ENCODE data around the gene OR51I2.

- TF ChIP-seq CTCF (IDR thresholded peaks at IDR 0.05; ENCODE audit: insufficient read depth, low read length, poor library complexity, severe bottlenecking) (no peak), EZH2phosphoT487 (conservative IDR thresholded peaks at IDR 0.05; ENCODE audit: low read length) (no peak)
Observed at GRCh38 chr11:5489576-5490357, 40.6 kb downstream of the OR51I2 start.
